H1 (cell line): ENCODE measurements around the gene DMPK. TPM values are rescaled to one million over a fixed set of nuclear protein-coding genes. Genes with fewer than 3 reads are reported as not detected.
"Not testable (repeated sequence)": the region's sequence is repeated elsewhere in the genome, so short reads cannot be mapped to it uniquely, and the experiment has no call there.

Experiments
- CTCF ChIA-PET: fragments of 300-600 bp; sonication (Branson Sonifier 250); formaldehyde crosslinking; loops from one replicate; lab custom pipeline; 2021; ENCODE audit not compliant: partially characterized antibody; lab: Charles Lee
- POLR2A ChIA-PET: fragments of 300-600 bp; sonication (Branson Sonifier 250); formaldehyde crosslinking; loops from one replicate; lab custom pipeline; 2021; ENCODE audit warnings: inconsistent platforms; ENCODE audit not compliant: partially characterized antibody; lab: Charles Lee
- DNase-seq, 2 experiments: peaks; one replicate each; pipeline versions ENCODE4 v3.0.0 to v3.0.0-alpha.2; 2010 to 2022; ENCODE audit warnings: low spot score in 2 of 2, low read depth in 1 of 2, mixed read lengths in 1 of 2
- FAIRE-seq: peaks from 2 replicates; lab custom pipeline; 2011; peaks lifted over from hg19 to GRCh38; lab: Jason Lieb, UNC
- H2AFZ ChIP-seq: 2 replicates; pipeline ENCODE4 v1.8.1; 2012; ENCODE audit warnings: low read length, inconsistent platforms
- H2AK5ac ChIP-seq: 2 replicates; pipeline ENCODE4 v1.6.1; 2013; ENCODE audit warnings: low read depth, low read length
- H2BK120ac ChIP-seq: replicated peaks from 2 replicates; pipeline ENCODE3; 2013; ENCODE audit warnings: low read depth, low read length, inconsistent platforms
- H2BK12ac ChIP-seq: 2 replicates; pipeline ENCODE4 v1.6.1; 2013; ENCODE audit warnings: low read depth, low read length
- H2BK15ac ChIP-seq: 2 replicates; pipeline ENCODE4 v1.6.1; 2013; ENCODE audit warnings: low read length
- H2BK20ac ChIP-seq: 2 replicates; pipeline ENCODE4 v1.6.1; 2013; ENCODE audit warnings: low read length
- H2BK5ac ChIP-seq: 2 replicates; pipeline ENCODE4 v1.6.1; 2013; ENCODE audit warnings: low read depth, low read length
- H3K14ac ChIP-seq: 2 replicates; pipeline ENCODE4 v1.6.1; 2013; ENCODE audit warnings: inconsistent platforms; ENCODE audit not compliant: insufficient read length
- H3K18ac ChIP-seq: 2 replicates; pipeline ENCODE4 v1.6.1; 2013; ENCODE audit warnings: low read length; ENCODE audit errors: extremely low read depth
- H3K23ac ChIP-seq: 2 replicates; pipeline ENCODE4 v1.6.1; 2013; ENCODE audit warnings: inconsistent platforms; ENCODE audit not compliant: insufficient read length
- H3K23me2 ChIP-seq: 2 replicates; pipeline ENCODE4 v1.6.1; 2013; ENCODE audit warnings: low read depth, low read length
- H3K27ac ChIP-seq: 2 replicates; pipeline ENCODE4 v1.6.1; 2011; ENCODE audit warnings: low read depth, low read length, inconsistent platforms
- H3K27me3 ChIP-seq, 4 experiments: replicated peaks in 1 of 4; 1 replicate in 1 of 4; 2 replicates in 3 of 4; pipeline versions ENCODE4 v1.6.1 to v1.8.1; 2011 to 2013; ENCODE audit warnings: low read length in 3 of 4, mild to moderate bottlenecking in 3 of 4, inconsistent platforms in 2 of 4, mixed read lengths in 2 of 4, moderate library complexity in 1 of 4; ENCODE audit not compliant: control insufficient read depth in 3 of 4, insufficient read depth in 3 of 4; ENCODE audit errors: extremely low read depth in 1 of 4
- H3K36me3 ChIP-seq, 4 experiments: 2 replicates each; pipeline versions ENCODE4 v1.6.1 to v1.8.1; 2011 to 2013; ENCODE audit warnings: mild to moderate bottlenecking in 4 of 4, low read length in 3 of 4, moderate library complexity in 2 of 4, control low read depth in 1 of 4, inconsistent platforms in 1 of 4; ENCODE audit not compliant: insufficient read depth in 4 of 4, control insufficient read depth in 2 of 4
- H3K4ac ChIP-seq: replicated peaks from 2 replicates; pipeline ENCODE3; 2013; ENCODE audit warnings: low read length, low read depth, mixed read lengths, inconsistent platforms; ENCODE audit not compliant: insufficient read length
- H3K4me1 ChIP-seq, 4 experiments: replicated peaks in 1 of 4; 1 replicate in 1 of 4; 2 replicates in 3 of 4; pipeline versions ENCODE4 v1.6.1 to v1.8.1; 2011 to 2013; ENCODE audit warnings: low read length in 3 of 4, inconsistent platforms in 2 of 4, mixed read lengths in 1 of 4; ENCODE audit not compliant: insufficient read depth in 4 of 4, control insufficient read depth in 3 of 4
- H3K4me2 ChIP-seq, 2 experiments: 2 replicates each; pipeline versions ENCODE4 v1.6.1 to v1.8.1; 2011 to 2013; ENCODE audit warnings: low read depth in 2 of 2, low read length in 2 of 2, control low read depth in 1 of 2, inconsistent platforms in 1 of 2, mild to moderate bottlenecking in 1 of 2; ENCODE audit not compliant: insufficient read depth in 1 of 2
- H3K4me3 ChIP-seq, 4 experiments: fragments of 200-600, 300-600 bp in 1 of 4; sonication (generic), shearing (Covaris generic), sonication (Bioruptor Twin) in 1 of 4; 2 replicates each; pipeline versions ENCODE4 v1.5.1 to v1.8.1; 2011 to 2016; ENCODE audit warnings: low read length in 4 of 4, low read depth in 3 of 4, control low read depth in 2 of 4, inconsistent platforms in 2 of 4, mild to moderate bottlenecking in 2 of 4, mixed read lengths in 1 of 4, moderate library complexity in 1 of 4; ENCODE audit not compliant: insufficient read depth in 2 of 4; ENCODE audit errors: extremely low read depth in 1 of 4
- H3K56ac ChIP-seq: replicated peaks from 2 replicates; pipeline ENCODE3; 2013; ENCODE audit warnings: low read depth, mild to moderate bottlenecking, mixed read lengths, low read length, inconsistent platforms; ENCODE audit not compliant: insufficient read length
- H3K79me1 ChIP-seq: 2 replicates; pipeline ENCODE4 v1.6.1; 2013; ENCODE audit warnings: low read depth, low read length, control low read depth
- H3K79me2 ChIP-seq, 2 experiments: 2 replicates each; pipeline versions ENCODE4 v1.6.1 to v1.8.1; 2012 to 2013; ENCODE audit warnings: low read length in 2 of 2, mild to moderate bottlenecking in 2 of 2, inconsistent platforms in 1 of 2; ENCODE audit not compliant: insufficient read depth in 2 of 2, control insufficient read depth in 1 of 2
- H3K9ac ChIP-seq, 4 experiments: replicated peaks in 1 of 4; 1 replicate in 1 of 4; 2 replicates in 3 of 4; pipeline versions ENCODE4 v1.6.1 to v1.8.1; 2011 to 2013; ENCODE audit warnings: low read depth in 3 of 4, low read length in 3 of 4, control low read depth in 2 of 4, mild to moderate bottlenecking in 2 of 4, moderate library complexity in 2 of 4, inconsistent platforms in 1 of 4; ENCODE audit errors: extremely low read depth in 1 of 4
- H3K9me3 ChIP-seq, 2 experiments: 2 replicates each; pipeline versions ENCODE4 v1.6.1 to v1.8.1; 2012 to 2013; ENCODE audit warnings: mild to moderate bottlenecking in 2 of 2, moderate library complexity in 2 of 2, control low read depth in 1 of 2, inconsistent platforms in 1 of 2, low read depth in 1 of 2, low read length in 1 of 2, mixed read lengths in 1 of 2; ENCODE audit not compliant: insufficient read depth in 2 of 2
- H4K20me1 ChIP-seq, 2 experiments: replicated peaks in 1 of 2; 2 replicates each; pipeline versions ENCODE3 to v1.8.1; 2011 to 2013; ENCODE audit warnings: inconsistent platforms in 2 of 2, low read length in 2 of 2, mild to moderate bottlenecking in 1 of 2; ENCODE audit not compliant: insufficient read depth in 2 of 2, control insufficient read depth in 1 of 2
- H4K5ac ChIP-seq: 2 replicates; pipeline ENCODE4 v1.6.1; 2013; ENCODE audit warnings: low read length, low read depth, mixed read lengths, inconsistent platforms; ENCODE audit not compliant: insufficient read length
- H4K8ac ChIP-seq: 2 replicates; pipeline ENCODE4 v1.8.0; 2013; ENCODE audit warnings: mild to moderate bottlenecking, moderate library complexity, low read length, inconsistent platforms; ENCODE audit not compliant: insufficient read depth; ENCODE audit errors: extremely low read depth
- H4K91ac ChIP-seq: replicated peaks from 2 replicates; pipeline ENCODE3; 2013; ENCODE audit warnings: low read length, mixed read lengths, inconsistent platforms; ENCODE audit not compliant: insufficient read length
- WGBS, 2 experiments: shearing (Covaris generic) in 1 of 2; methylation state at CpG; one replicate each; pipeline versions ENCODE4 v1.1.6 to v1.1.7; 2013 to 2015; ENCODE audit warnings: low lambda C conversion rate in 2 of 2, mixed read lengths in 2 of 2, inconsistent platforms in 1 of 2, low coverage in 1 of 2, missing lambda C conversion rate in 1 of 2; ENCODE audit not compliant: insufficient replicate concordance in 2 of 2, insufficient coverage in 1 of 2, insufficient read length in 1 of 2; ENCODE audit errors: extremely low coverage in 1 of 2, missing lambda C conversion rate in 1 of 2; 5-methylcytosine and 5-hydroxymethylcytosine counted together
- polyA plus RNA-seq, 7 experiments: library from polyadenylated mRNA; depleted of rRNA in 3 of 7; stranded (reverse) in 5 of 7; unstranded in 2 of 7; fragments of >200 nt in 5 of 7; fragments of 200-250 nt in 2 of 7; gene quantifications; 1 replicate in 5 of 7; 2 replicates in 1 of 7; 4 replicates in 1 of 7; pipeline versions ENCODE4 v1.2.1 to v1.2.3, GENCODE V29; 2011 to 2013; ENCODE audit warnings: missing spikeins in 2 of 7, mixed read lengths in 2 of 7
- total RNA-seq: library from RNA; stranded (reverse); fragmentation: NEBNext Ultra II Directional; extraction: Animal tissue kit (Norgen Biotek cat#: 25700); gene quantifications from 2 replicates; pipeline ENCODE4 v1.2.1, GENCODE V29; 2021

The DMPK gene
- total and polyA plus RNA-seq, 2 of the 8 experiments (the other 6 are each of a cell fraction or from before 2014, with no cell fraction given), result 13.7 to 27.4 TPM

DNA sequence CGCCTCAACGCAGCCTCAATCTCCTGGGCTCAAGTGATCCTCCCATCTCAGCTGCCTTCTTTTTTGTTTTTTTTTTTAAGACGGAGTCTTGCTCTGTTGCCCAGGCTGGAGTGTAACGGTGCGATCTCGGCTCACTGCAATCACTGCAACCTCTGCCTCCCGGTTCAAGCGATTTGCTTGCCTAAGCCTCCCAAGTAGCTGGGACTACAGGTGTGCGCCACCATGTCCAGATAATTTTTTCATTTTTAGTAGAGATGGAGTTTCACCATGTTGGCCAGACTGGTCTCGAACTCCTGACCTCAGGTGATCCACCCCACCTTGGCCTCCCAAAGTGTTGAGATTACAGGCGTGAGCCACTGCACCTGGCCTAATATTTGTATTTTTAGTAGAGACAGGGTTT is 62.2 kb downstream of the DMPK start:
- DNase-seq, H3K18ac ChIP-seq, H2AFZ ChIP-seq, H3K4ac ChIP-seq, H3K4me1 ChIP-seq, H2BK12ac ChIP-seq, H3K9ac ChIP-seq, H2BK20ac ChIP-seq, H3K4me3 ChIP-seq, H4K20me1 ChIP-seq, H2AK5ac ChIP-seq, H3K9me3 ChIP-seq, H2BK5ac ChIP-seq, H3K23ac ChIP-seq, H3K14ac ChIP-seq, H3K27ac ChIP-seq, H3K27me3 ChIP-seq, H3K56ac ChIP-seq, H3K79me1 ChIP-seq, H4K5ac ChIP-seq, H2BK15ac ChIP-seq, H3K4me2 ChIP-seq, H2BK120ac ChIP-seq, H4K8ac ChIP-seq, FAIRE-seq, H4K91ac ChIP-seq: not testable (repeated sequence)
- POLR2A ChIA-PET, result interaction anchor here (0.8 to 20.0 kb wide), 4 partner anchors 9 to 46 kb away, joined by 4 to 284 read pairs (median 78); partner anchors contain the start of genes FBXO46 and SIX5
- WGBS, 2 experiments, result 93% methylated on average over 11 of the region's 11 CpGs; no CpG with 5 or more reads in 1 of the 2 experiments
- CTCF ChIA-PET, result interaction anchor here (1.0 to 2.4 kb wide), 5 partner anchors 10 to 46 kb away, joined by 3 to 9 read pairs (median 4); partner anchors contain the start of genes FBXO46, QPCTL and SNRPD2
- Histone ChIP-seq H3K23me2 (peaks cover 13% of the 10 kb centered on the region), H3K36me3 (peaks cover 4 to 14% (median 8%) of the 10 kb centered on the region in 4 experiments; a peak in 5 of 8 replicates), H3K79me2 (peaks cover 6 to 43% of the 10 kb centered on the region in 2 experiments)

Other genes starting within 250 kb of the DMPK start
- 12.8 and 14.5 TPM in 2 replicates for gene OPA3, start 197.7 kb downstream of the DMPK start, total RNA-seq
- gene OPA3, start 197.7 kb downstream of the DMPK start, polyA plus RNA-seq (2011; rRNA removed), result 12.5 and 16.4 TPM in 2 replicates
- gene GPR4, start 180.3 kb downstream of the DMPK start, total RNA-seq, result 0.19 TPM in 1 of 2 replicates, not detected in the other
- gene GPR4, start 180.3 kb downstream of the DMPK start, polyA plus RNA-seq (2011; rRNA removed), result 0.39 and 0.41 TPM in 2 replicates
- 28.1 and 28.8 TPM in 2 replicates for gene EML2, start 143.1 kb downstream of the DMPK start, total RNA-seq
- 29.4 and 45.4 TPM in 2 replicates for gene EML2, start 143.1 kb downstream of the DMPK start, polyA plus RNA-seq (2011; rRNA removed)
- 0.54 and 1.3 TPM in 2 replicates for gene GIPR, start 114.3 kb downstream of the DMPK start, total RNA-seq
- 0.42 and 1.0 TPM in 2 replicates for gene GIPR, start 114.3 kb downstream of the DMPK start, polyA plus RNA-seq (2011; rRNA removed)
- gene SNRPD2, start 90.5 kb downstream of the DMPK start, total RNA-seq, result 759 and 761 TPM in 2 replicates
- gene SNRPD2, start 90.5 kb downstream of the DMPK start, polyA plus RNA-seq (2011; rRNA removed), result 493 and 645 TPM in 2 replicates
- 25.2 and 27.1 TPM in 2 replicates for gene QPCTL, start 89.8 kb downstream of the DMPK start, total RNA-seq
- 35.3 and 49.3 TPM in 2 replicates for gene QPCTL, start 89.8 kb downstream of the DMPK start, polyA plus RNA-seq (2011; rRNA removed)
- 38.9 and 42.3 TPM in 2 replicates for gene FBXO46, start 51.6 kb downstream of the DMPK start, total RNA-seq
- gene FBXO46, start 51.6 kb downstream of the DMPK start, polyA plus RNA-seq (2011; rRNA removed), result 11.2 and 22.1 TPM in 2 replicates
- not detected in 2 replicates for gene MEIOSIN, start 49.1 kb downstream of the DMPK start, total RNA-seq
- 0.11 and 0.14 TPM in 2 replicates for gene MEIOSIN, start 49.1 kb downstream of the DMPK start, polyA plus RNA-seq (2011; rRNA removed)
- 24.2 and 27.3 TPM in 2 replicates for gene SIX5, start 13.2 kb downstream of the DMPK start, total RNA-seq
- 20.9 and 37.2 TPM in 2 replicates for gene SIX5, start 13.2 kb downstream of the DMPK start, polyA plus RNA-seq (2011; rRNA removed)
- 41.0 and 41.6 TPM in 2 replicates for gene DMWD, start 10.4 kb upstream of the DMPK start, total RNA-seq
- 13.6 and 23.7 TPM in 2 replicates for gene DMWD, start 10.4 kb upstream of the DMPK start, polyA plus RNA-seq (2011; rRNA removed)
- 0.19 and 0.25 TPM in 2 replicates for gene RSPH6A, start 32.8 kb upstream of the DMPK start, total RNA-seq
- gene RSPH6A, start 32.8 kb upstream of the DMPK start, polyA plus RNA-seq (2011; rRNA removed), result 0.05 TPM in 2 replicates
- 81.5 and 93.6 TPM in 2 replicates for gene SYMPK, start 80.7 kb upstream of the DMPK start, total RNA-seq
- 99.5 and 142 TPM in 2 replicates for gene SYMPK, start 80.7 kb upstream of the DMPK start, polyA plus RNA-seq (2011; rRNA removed)
- 20.2 and 21.7 TPM in 2 replicates for gene FOXA3, start 81.8 kb upstream of the DMPK start, total RNA-seq
- 40.1 and 49.1 TPM in 2 replicates for gene FOXA3, start 81.8 kb upstream of the DMPK start, polyA plus RNA-seq (2011; rRNA removed)
- 24.4 and 25.3 TPM in 2 replicates for gene IRF2BP1, start 103.7 kb upstream of the DMPK start, total RNA-seq
- gene IRF2BP1, start 103.7 kb upstream of the DMPK start, polyA plus RNA-seq (2011; rRNA removed), result 12.1 and 22.1 TPM in 2 replicates
- gene MYPOP, start 120.1 kb upstream of the DMPK start, total RNA-seq, result 11.1 and 12.6 TPM in 2 replicates
- 3.2 and 5.8 TPM in 2 replicates for gene MYPOP, start 120.1 kb upstream of the DMPK start, polyA plus RNA-seq (2011; rRNA removed)
- gene NANOS2, start 132.3 kb upstream of the DMPK start, total RNA-seq, result not detected in 2 replicates
- 0.20 and 0.24 TPM in 2 replicates for gene NANOS2, start 132.3 kb upstream of the DMPK start, polyA plus RNA-seq (2011; rRNA removed)
- gene NOVA2, start 191.4 kb upstream of the DMPK start, total RNA-seq, result 22.7 and 24.6 TPM in 2 replicates
- 3.2 and 4.5 TPM in 2 replicates for gene NOVA2, start 191.4 kb upstream of the DMPK start, polyA plus RNA-seq (2011; rRNA removed)
- 16.1 and 17.4 TPM in 2 replicates for gene CCDC61, start 213.0 kb upstream of the DMPK start, total RNA-seq
- 7.8 and 11.5 TPM in 2 replicates for gene CCDC61, start 213.0 kb upstream of the DMPK start, polyA plus RNA-seq (2011; rRNA removed)
- not detected in 2 replicates for gene PGLYRP1, start 240.6 kb upstream of the DMPK start, total RNA-seq
- gene PGLYRP1, start 240.6 kb upstream of the DMPK start, polyA plus RNA-seq (2011; rRNA removed), result not detected in 2 replicates